ENCODE data around the gene B9D1. TPM values are rescaled to one million over a fixed set of nuclear protein-coding genes. Genes with fewer than 3 reads are reported as not detected.
A peak's percentile ranks its signal among the peaks of the same experiment; 100 is the strongest.

The B9D1 gene
- total and polyA plus RNA-seq, 2 of the 13 experiments (the other 11 are each of a cell fraction or from before 2014, with no cell fraction given): 27.7 to 31.1 TPM

GRCh38 chr17:19321481-19322128 lies 40.9 kb downstream of the B9D1 start:
- ChIA-PET CTCF (ENCODE audit: low intra/inter-chr PET ratio, low total read pairs) (no interaction called here), POLR2A (interaction anchor here (1.0 to 2.6 kb wide), 2 partner anchors 17 to 25 kb away, joined by 3 to 6 read pairs; no protein-coding TSS in a partner anchor)
- no TSS peak for BruUV-seq (replicated peaks)
- WGBS (ENCODE audit: low lambda C conversion rate): 85% methylated on average over 9 of the region's 9 CpGs
- peaks cover 16% of the 10 kb centered on the region for H3K4me1 ChIP-seq (ENCODE audit: insufficient read depth, low read length)
- H3K9ac ChIP-seq (ENCODE audit: insufficient read depth, low read depth, low read length): no peak overlapping the region
- no peaks in the 10 kb centered on the region for H3K79me2 ChIP-seq (ENCODE audit: insufficient read depth, low read length)
- in situ Hi-C loops (cut with HindIII; ENCODE audit: extremely low pct_ligation_motif_present, low pct_unique_long_range_greater_than_20kb) (no loop called here), intact Hi-C loops (cut with micrococcal nuclease; ENCODE audit: unreplicated experiment) (no loop called here)
- FAIRE-seq (no peak), ATAC-seq (no peak), DNase-seq (ENCODE audit: low spot score) (no peak)
- 0 out of 2 replicates have a peak, but pooled peaks have one; percentile 19 for TF ChIP-seq ZBTB7A (CRISPR knock-in tag; IDR thresholded peaks at IDR 0.05)
- no peak for TF ChIP-seq TEAD3 (CRISPR knock-in tag; optimal IDR thresholded peaks at IDR 0.05; ENCODE audit: borderline replicate concordance)
- TF ChIP-seq TBX2 (CRISPR knock-in tag; IDR thresholded peaks at IDR 0.05; ENCODE audit: borderline replicate concordance): no peak
- TF ChIP-seq CTCF (CRISPR knock-in tag; IDR thresholded peaks at IDR 0.05): peak; percentile 46
- TF ChIP-seq RARA (CRISPR knock-in tag; IDR thresholded peaks at IDR 0.05): no peak
- TF ChIP-seq ZNF484 (CRISPR knock-in tag; IDR thresholded peaks at IDR 0.05; ENCODE audit: borderline replicate concordance, low read depth): no peak
- no peak for TF ChIP-seq RARG (CRISPR knock-in tag; IDR thresholded peaks at IDR 0.05; ENCODE audit: low read depth)
- H3K4me3 ChIP-seq (replicated peaks in 1 of 3; ENCODE audit: insufficient read depth in 1 of 3, low read depth in 2 of 3, low read length in 3 of 3): no peak overlapping the region
- H4K20me1 ChIP-seq (ENCODE audit: insufficient read depth, low read length): no peaks in the 10 kb centered on the region
- H3K36me3 ChIP-seq (replicated peaks in 1 of 2; ENCODE audit: control insufficient read depth in 1 of 2, insufficient read depth in 2 of 2, low read length in 2 of 2): no peaks in the 10 kb centered on the region; a peak in 1 of 5 replicates
- H3K9me3 ChIP-seq (ENCODE audit: low read length): peaks cover 11% of the 10 kb centered on the region; the same call in 1 of the 2 replicates
- no peak overlapping the region for H3K27ac ChIP-seq (ENCODE audit: extremely low read length, insufficient read depth, low read length)
- no peaks in the 10 kb centered on the region for H3K27me3 ChIP-seq (ENCODE audit: control insufficient read depth in 1 of 2, insufficient read depth in 2 of 2, low read length in 2 of 2)
- H3K4me2 ChIP-seq (ENCODE audit: low read depth, low read length): no peak overlapping the region
- H2AFZ ChIP-seq (ENCODE audit: low read length): no peak overlapping the region
